ENCODE data around the gene OCA2. TPM values are rescaled to one million over a fixed set of nuclear protein-coding genes. Genes with fewer than 3 reads are reported as not detected.

The OCA2 gene
- total RNA-seq, 1 donor, result not detected

- no peak overlapping the region for H3K4me3 ChIP-seq (ENCODE audit: low read depth, low read length)
- no peak for TF ChIP-seq CTCF (IDR thresholded peaks at IDR 0.05; ENCODE audit: insufficient read depth, low read length)
- DNase-seq (ENCODE audit: low read depth), result no peak
Measured at GRCh38 chr15:27937851-27938250, 161.3 kb downstream of the OCA2 start.

- DNase-seq (ENCODE audit: low read depth), result no peak
- TF ChIP-seq CTCF (IDR thresholded peaks at IDR 0.05; ENCODE audit: insufficient read depth, low read length), result no peak
- H3K4me3 ChIP-seq (ENCODE audit: low read depth, low read length), result no peak overlapping the region
Measured at GRCh38 chr15:27936164-27936563, 163.0 kb downstream of the OCA2 start.

- no peak for DNase-seq (ENCODE audit: low read depth)
- TF ChIP-seq CTCF (IDR thresholded peaks at IDR 0.05; ENCODE audit: insufficient read depth, low read length), result no peak
- H3K4me3 ChIP-seq (ENCODE audit: low read depth, low read length), result no peak overlapping the region
Measured at GRCh38 chr15:27935328-27935727, 163.8 kb downstream of the OCA2 start.

- no peak for TF ChIP-seq CTCF (IDR thresholded peaks at IDR 0.05; ENCODE audit: insufficient read depth, low read length)
- no peak overlapping the region for H3K4me3 ChIP-seq (ENCODE audit: low read depth, low read length)
- no peak for DNase-seq (ENCODE audit: low read depth)
Measured at GRCh38 chr15:27934782-27935181, 164.3 kb downstream of the OCA2 start.

- no peak for TF ChIP-seq CTCF (IDR thresholded peaks at IDR 0.05; ENCODE audit: insufficient read depth, low read length)
- H3K4me3 ChIP-seq (ENCODE audit: low read depth, low read length), result no peak overlapping the region
- no peak for DNase-seq (ENCODE audit: low read depth)
Measured at GRCh38 chr15:27933562-27933961, 165.6 kb downstream of the OCA2 start.

- H3K4me3 ChIP-seq (ENCODE audit: low read depth, low read length), result no peak overlapping the region
- no peak for DNase-seq (ENCODE audit: low read depth)
- no peak for TF ChIP-seq CTCF (IDR thresholded peaks at IDR 0.05; ENCODE audit: insufficient read depth, low read length)
Measured at GRCh38 chr15:27932600-27932999, 166.5 kb downstream of the OCA2 start.

- no peak for DNase-seq (ENCODE audit: low read depth)
- no peak for TF ChIP-seq CTCF (IDR thresholded peaks at IDR 0.05; ENCODE audit: insufficient read depth, low read length)
- H3K4me3 ChIP-seq (ENCODE audit: low read depth, low read length), result no peak overlapping the region
Measured at GRCh38 chr15:27928386-27928785, 170.7 kb downstream of the OCA2 start.
